Suprapubic skin (tissue), 4 donors: ENCODE results near the gene PIGA. TPM values are rescaled to one million over a fixed set of nuclear protein-coding genes. Genes with fewer than 3 reads are reported as not detected.

Source experiments
- DNase-seq, 2 donors: peaks; one replicate each; pipeline ENCODE4 v3.0.0-alpha.2; 2019; ENCODE audit warnings: low spot score in 2 of 2
- H3K27ac ChIP-seq: fragments of 200-600 bp; sonication (generic); one replicate; pipeline ENCODE4 v1.5.1; 2019
- H3K27me3 ChIP-seq: fragments of 200-600 bp; sonication (generic); one replicate; pipeline ENCODE4 v1.5.1; 2019
- H3K36me3 ChIP-seq: fragments of 200-600 bp; sonication (generic); one replicate; pipeline ENCODE4 v1.5.1; 2019
- H3K4me1 ChIP-seq: fragments of 200-600 bp; sonication (generic); one replicate; pipeline ENCODE4 v1.5.1; 2019
- H3K4me3 ChIP-seq: fragments of 200-600 bp; sonication (generic); one replicate; pipeline ENCODE4 v1.5.1; 2019; ENCODE audit warnings: mild to moderate bottlenecking
- H3K9me3 ChIP-seq: fragments of 200-600 bp; sonication (generic); one replicate; pipeline ENCODE4 v1.5.1; 2019
- EP300 ChIP-seq: sonication (generic); formaldehyde crosslinking; IDR thresholded peaks from one replicate; pipeline ENCODE4 v1.6.1; 2017; ENCODE audit warnings: antibody characterized with exemption
- POLR2A ChIP-seq, 2 donors: fragments of 450-650 bp; IDR thresholded peaks; one replicate each; pipeline ENCODE4 v1.6.1; 2017; ENCODE audit warnings: antibody characterized with exemption in 2 of 2, mild to moderate bottlenecking in 2 of 2, moderate library complexity in 2 of 2
- POLR2AphosphoS5 ChIP-seq, 3 donors: sonication (generic); formaldehyde crosslinking; IDR thresholded peaks; one replicate each; pipeline ENCODE4 v1.6.1; 2017; ENCODE audit warnings: antibody characterized with exemption in 3 of 3
- WGBS: methylation state at CpG from one replicate; pipeline ENCODE4 v1.1.5; 2018; 5-methylcytosine and 5-hydroxymethylcytosine counted together
- total RNA-seq, 4 donors: library from RNA; depleted of rRNA; stranded (reverse); fragments of >200 nt; gene quantifications; one replicate each; pipeline ENCODE4 v1.1.0, GENCODE V29; 2016
- TF ChIP-seq, protein P1 (sequence below), 2 donors: fragments of 200-600 bp in 1 of 2; fragments of 450-650 bp in 1 of 2; sonication (generic) in 1 of 2; IDR thresholded peaks; one replicate each; pipeline ENCODE4 v1.5.1; 2016 to 2019; ENCODE audit warnings: antibody characterized with exemption in 2 of 2, mild to moderate bottlenecking in 1 of 2, moderate library complexity in 1 of 2

Gene PIGA
- total RNA-seq, 4 donors from 2014 or later: 14.7 to 24.7 (median 20.4) TPM

DNA sequence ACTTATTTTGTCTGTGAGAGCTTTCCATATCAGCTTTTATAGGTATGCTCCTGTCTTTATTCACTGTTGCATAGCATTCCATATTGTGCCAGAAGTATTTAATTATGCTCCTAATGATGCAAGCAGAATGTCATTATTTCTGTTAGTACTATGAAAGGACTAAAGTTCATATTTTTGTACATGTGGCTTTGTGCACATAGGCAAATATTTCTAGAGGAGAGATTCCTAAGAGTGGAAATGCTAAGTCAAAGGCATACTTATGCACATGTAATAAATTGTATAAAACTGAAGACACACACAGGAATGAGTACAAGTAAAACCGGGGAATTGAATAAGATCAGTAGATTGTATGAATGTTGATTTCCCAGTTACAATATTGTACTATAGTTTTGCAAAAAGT, 63.6 kb downstream of the PIGA start:
- TF ChIP-seq POLR2AphosphoS5 (IDR thresholded peaks at IDR 0.05) (no peak), EP300 (no peak), POLR2A (IDR thresholded peaks at IDR 0.05) (no peak)
- TF ChIP-seq, protein P1, sequence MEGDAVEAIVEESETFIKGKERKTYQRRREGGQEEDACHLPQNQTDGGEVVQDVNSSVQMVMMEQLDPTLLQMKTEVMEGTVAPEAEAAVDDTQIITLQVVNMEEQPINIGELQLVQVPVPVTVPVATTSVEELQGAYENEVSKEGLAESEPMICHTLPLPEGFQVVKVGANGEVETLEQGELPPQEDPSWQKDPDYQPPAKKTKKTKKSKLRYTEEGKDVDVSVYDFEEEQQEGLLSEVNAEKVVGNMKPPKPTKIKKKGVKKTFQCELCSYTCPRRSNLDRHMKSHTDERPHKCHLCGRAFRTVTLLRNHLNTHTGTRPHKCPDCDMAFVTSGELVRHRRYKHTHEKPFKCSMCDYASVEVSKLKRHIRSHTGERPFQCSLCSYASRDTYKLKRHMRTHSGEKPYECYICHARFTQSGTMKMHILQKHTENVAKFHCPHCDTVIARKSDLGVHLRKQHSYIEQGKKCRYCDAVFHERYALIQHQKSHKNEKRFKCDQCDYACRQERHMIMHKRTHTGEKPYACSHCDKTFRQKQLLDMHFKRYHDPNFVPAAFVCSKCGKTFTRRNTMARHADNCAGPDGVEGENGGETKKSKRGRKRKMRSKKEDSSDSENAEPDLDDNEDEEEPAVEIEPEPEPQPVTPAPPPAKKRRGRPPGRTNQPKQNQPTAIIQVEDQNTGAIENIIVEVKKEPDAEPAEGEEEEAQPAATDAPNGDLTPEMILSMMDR (IDR thresholded peaks at IDR 0.05): no peak
- H3K27me3 ChIP-seq: no peaks in the 10 kb centered on the region
- peaks cover 6% of the 10 kb centered on the region for H3K4me1 ChIP-seq
- H3K4me3 ChIP-seq: no peak overlapping the region
- H3K36me3 ChIP-seq: no peaks in the 10 kb centered on the region
- WGBS: 84% methylated on average over 1 of the region's 1 CpG
- no peak for DNase-seq
- H3K27ac ChIP-seq: no peak overlapping the region
- no peaks in the 10 kb centered on the region for H3K9me3 ChIP-seq

DNA sequence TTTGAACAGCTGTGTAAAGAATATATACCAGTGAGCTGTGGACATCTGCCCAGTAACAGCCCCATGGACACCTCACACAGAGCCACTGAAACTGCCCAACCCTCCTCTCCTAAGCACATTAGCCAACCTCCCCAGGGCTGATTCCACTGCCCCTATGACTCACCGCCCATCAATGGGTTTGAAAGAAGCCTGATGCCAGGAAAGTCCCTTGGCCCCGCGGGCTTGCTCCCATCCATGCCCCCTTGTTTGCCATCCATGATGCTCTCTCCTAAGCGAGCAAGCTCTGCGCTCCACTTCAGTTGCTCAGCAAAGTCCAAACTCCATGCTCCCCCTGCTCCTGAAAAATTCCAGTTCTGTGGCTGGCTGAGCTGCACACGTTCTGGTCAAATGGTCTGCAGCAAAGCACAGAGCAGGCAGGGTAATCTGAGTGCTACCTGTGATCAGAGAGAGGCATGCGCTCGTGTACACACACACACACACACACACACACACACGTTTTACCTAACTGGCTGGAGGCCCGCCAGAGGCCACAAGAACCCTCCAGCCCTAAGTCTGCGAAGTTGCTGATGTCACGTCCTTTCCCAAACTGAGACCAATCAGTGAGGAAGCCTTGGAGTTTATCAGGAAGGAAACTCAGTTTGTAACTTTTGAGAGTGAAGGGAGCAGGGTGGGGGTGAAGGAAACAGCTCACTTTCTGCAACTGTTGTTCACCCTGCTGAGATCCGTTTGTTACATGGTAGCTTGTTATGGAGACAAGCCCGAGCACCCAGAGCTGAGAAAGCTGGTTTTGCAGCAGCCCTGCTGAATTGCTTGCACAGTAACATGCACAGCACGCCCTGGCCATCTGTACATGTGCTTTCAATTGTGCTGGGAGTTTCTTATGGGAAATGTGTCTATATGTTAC, 65.5 kb downstream of the PIGA start, which contains the start of gene ASB9:
Gene ASB9, minus strand, starts transcription at position 466 of the 904 bp plus-strand sequence. Its CDS starts 209 bp downstream, at position 257.
- Histone ChIP-seq H3K4me1 (peaks cover 6% of the 10 kb centered on the region), H3K27me3 (no peaks in the 10 kb centered on the region), H3K36me3 (no peaks in the 10 kb centered on the region), H3K9me3 (no peaks in the 10 kb centered on the region), H3K4me3 (peak within 1 kb of the TSS; percentile 16), H3K27ac (no peak within 1 kb of the TSS)
- TF ChIP-seq POLR2AphosphoS5 (IDR thresholded peaks at IDR 0.05) (no peak), POLR2A (IDR thresholded peaks at IDR 0.05) (no peak), EP300 (no peak)
- TF ChIP-seq, protein P1 (IDR thresholded peaks at IDR 0.05): no peak
- WGBS: 39% methylated on average over 15 of the region's 15 CpGs
- peak; percentile 64 to 67 for DNase-seq

Other genes starting within 250 kb of the PIGA start
- 1 to 10 TPM in 3 of 4 donors, under 1 TPM in 1; 0.49 to 3.6 (median 1.3) TPM for gene ASB9, start 65.4 kb downstream of the PIGA start, total RNA-seq
- gene ASB11, start 19.9 kb downstream of the PIGA start, total RNA-seq: 1 to 10 TPM in 3 of 4 donors, under 1 TPM in 1; 0.42 to 2.0 (median 1.8) TPM
- gene VEGFD, start 48.9 kb upstream of the PIGA start, total RNA-seq: 1 to 10 TPM in 2 of 4 donors, under 1 TPM in 1, not detected in 1; 0.76 to 1.7 (median 1.2) TPM
- 10 to 100 TPM in 3 of 4 donors, 1 to 10 TPM in 1; 4.4 to 24.4 (median 14.7) TPM for gene PIR, start 157.8 kb upstream of the PIGA start, total RNA-seq
- 1 to 10 TPM in 3 of 4 donors, under 1 TPM in 1; 0.45 to 1.9 (median 1.5) TPM for gene BMX, start 165.3 kb upstream of the PIGA start, total RNA-seq